ENCODE data around the gene RAB36. TPM values are rescaled to one million over a fixed set of nuclear protein-coding genes. Genes with fewer than 3 reads are reported as not detected.

RAB36 gene
- total RNA-seq, 1 donor from 2014 or later = 2.2 TPM

- DNase-seq (ENCODE audit: low spot score) = no peak
- no peaks in the 10 kb centered on the region for H3K9me3 Mint-ChIP-seq (ENCODE audit: unreplicated experiment)
- peaks cover 15% of the 10 kb centered on the region for H3K36me3 Mint-ChIP-seq (ENCODE audit: low read depth, unreplicated experiment)
- no peak overlapping the region for H3K27ac Mint-ChIP-seq (ENCODE audit: unreplicated experiment)
- TF ChIP-seq CTCF (IDR thresholded peaks at IDR 0.05; ENCODE audit: unreplicated experiment) = no peak
- peaks cover 2% of the 10 kb centered on the region for H3K27me3 Mint-ChIP-seq (ENCODE audit: unreplicated experiment)
- H3K4me3 Mint-ChIP-seq (ENCODE audit: unreplicated experiment) = no peak overlapping the region
- peaks cover 31% of the 10 kb centered on the region for H3K4me1 Mint-ChIP-seq (ENCODE audit: unreplicated experiment)
Measured at GRCh38 chr22:23211622-23212021, 66.3 kb downstream of the RAB36 start.

- peaks cover 13% of the 10 kb centered on the region for H3K36me3 Mint-ChIP-seq (ENCODE audit: low read depth, unreplicated experiment)
- peaks cover 2% of the 10 kb centered on the region for H3K27me3 Mint-ChIP-seq (ENCODE audit: unreplicated experiment)
- peaks cover 38% of the 10 kb centered on the region for H3K4me1 Mint-ChIP-seq (ENCODE audit: unreplicated experiment)
- H3K27ac Mint-ChIP-seq (ENCODE audit: unreplicated experiment) = no peak overlapping the region
- no peak for TF ChIP-seq CTCF (IDR thresholded peaks at IDR 0.05; ENCODE audit: unreplicated experiment)
- no peak for DNase-seq (ENCODE audit: low spot score)
- no peaks in the 10 kb centered on the region for H3K9me3 Mint-ChIP-seq (ENCODE audit: unreplicated experiment)
- H3K4me3 Mint-ChIP-seq (ENCODE audit: unreplicated experiment) = no peak overlapping the region
Measured at GRCh38 chr22:23212061-23213021, 67.1 kb downstream of the RAB36 start.

GRCh38 chr22:23213022-23213555 is 67.8 kb downstream of the RAB36 start:
- no peak overlapping the region for H3K4me3 Mint-ChIP-seq (ENCODE audit: unreplicated experiment)
- H3K9me3 Mint-ChIP-seq (ENCODE audit: unreplicated experiment) = no peaks in the 10 kb centered on the region
- no peak for TF ChIP-seq CTCF (IDR thresholded peaks at IDR 0.05; ENCODE audit: unreplicated experiment)
- peaks cover 13% of the 10 kb centered on the region for H3K36me3 Mint-ChIP-seq (ENCODE audit: low read depth, unreplicated experiment)
- H3K27ac Mint-ChIP-seq (ENCODE audit: unreplicated experiment) = no peak overlapping the region
- no peak for DNase-seq (ENCODE audit: low spot score)
- peaks cover 46% of the 10 kb centered on the region for H3K4me1 Mint-ChIP-seq (ENCODE audit: unreplicated experiment)
- peaks cover 2% of the 10 kb centered on the region for H3K27me3 Mint-ChIP-seq (ENCODE audit: unreplicated experiment)

- no peak for DNase-seq (ENCODE audit: low spot score)
- Mint-ChIP-seq H3K4me3 (ENCODE audit: unreplicated experiment) (no peak overlapping the region), H3K27ac (ENCODE audit: unreplicated experiment) (no peak overlapping the region), H3K36me3 (ENCODE audit: low read depth, unreplicated experiment) (peaks cover 12% of the 10 kb centered on the region), H3K9me3 (ENCODE audit: unreplicated experiment) (no peaks in the 10 kb centered on the region), H3K27me3 (ENCODE audit: unreplicated experiment) (peaks cover 7% of the 10 kb centered on the region), H3K4me1 (ENCODE audit: unreplicated experiment) (peaks cover 53% of the 10 kb centered on the region)
- TF ChIP-seq CTCF (IDR thresholded peaks at IDR 0.05; ENCODE audit: unreplicated experiment) = no peak
Measured at GRCh38 chr22:23213581-23214334, 68.5 kb downstream of the RAB36 start.

Other genes starting within 250 kb of the RAB36 start
- gene GNAZ, start 75.0 kb upstream of the RAB36 start, total RNA-seq (ENCODE audit: unreplicated experiment) = 0.21 TPM
- 1.1 TPM for gene RSPH14, start 3.5 kb upstream of the RAB36 start, total RNA-seq (ENCODE audit: unreplicated experiment)
- 92.6 TPM for gene BCR, start 35.0 kb downstream of the RAB36 start, total RNA-seq (ENCODE audit: unreplicated experiment)

Data from endothelial cell (in vitro differentiated cells).